ENCODE results near the gene MACROH2A1.

MACROH2A1 gene

GRCh38 chr5:135318924-135319323 lies 80.1 kb downstream of the MACROH2A1 start:
- DNase-seq (ENCODE audit: low read depth, low spot score) = no peak

- no peak for DNase-seq (ENCODE audit: low read depth, low spot score)
Measured at GRCh38 chr5:135318037-135318436, 81.0 kb downstream of the MACROH2A1 start.

GRCh38 chr5:135317286-135317685 lies 81.7 kb downstream of the MACROH2A1 start:
- DNase-seq (ENCODE audit: low read depth, low spot score) = no peak

GRCh38 chr5:135315386-135315785 lies 83.6 kb downstream of the MACROH2A1 start:
- no peak for DNase-seq (ENCODE audit: low read depth, low spot score)

GRCh38 chr5:135313946-135314345 lies 85.1 kb downstream of the MACROH2A1 start:
- DNase-seq (ENCODE audit: low read depth, low spot score) = no peak

- no peak for DNase-seq (ENCODE audit: low read depth, low spot score)
Measured at GRCh38 chr5:135313405-135313804, 85.6 kb downstream of the MACROH2A1 start.

- no peak for DNase-seq (ENCODE audit: low read depth, low spot score)
Measured at GRCh38 chr5:135312255-135312935, 86.6 kb downstream of the MACROH2A1 start.

GRCh38 chr5:135310328-135310989 lies 88.6 kb downstream of the MACROH2A1 start:
- no peak for DNase-seq (ENCODE audit: low read depth, low spot score)

GRCh38 chr5:135309391-135310327 lies 89.4 kb downstream of the MACROH2A1 start:
- no peak for DNase-seq (ENCODE audit: low read depth, low spot score)

GRCh38 chr5:135308752-135309151 lies 90.3 kb downstream of the MACROH2A1 start:
- DNase-seq (ENCODE audit: low read depth, low spot score) = no peak

GRCh38 chr5:135308245-135308644 lies 90.8 kb downstream of the MACROH2A1 start:
- DNase-seq (ENCODE audit: low read depth, low spot score) = no peak

GRCh38 chr5:135307143-135307903 lies 91.7 kb downstream of the MACROH2A1 start:
- DNase-seq (ENCODE audit: low read depth, low spot score) = no peak

- no peak for DNase-seq (ENCODE audit: low read depth, low spot score)
Measured at GRCh38 chr5:135306557-135306956, 92.5 kb downstream of the MACROH2A1 start.

- no peak for DNase-seq (ENCODE audit: low read depth, low spot score)
Measured at GRCh38 chr5:135304352-135305221, 94.4 kb downstream of the MACROH2A1 start.

GRCh38 chr5:135303582-135304173 lies 95.4 kb downstream of the MACROH2A1 start:
- no peak for DNase-seq (ENCODE audit: low read depth, low spot score)

- DNase-seq (ENCODE audit: low read depth, low spot score) = no peak
Measured at GRCh38 chr5:135296900-135297816, 101.9 kb downstream of the MACROH2A1 start.

GRCh38 chr5:135295852-135296251 lies 103.2 kb downstream of the MACROH2A1 start:
- no peak for DNase-seq (ENCODE audit: low read depth, low spot score)

- DNase-seq (ENCODE audit: low read depth, low spot score) = no peak
Measured at GRCh38 chr5:135294793-135295192, 104.2 kb downstream of the MACROH2A1 start.

GRCh38 chr5:135289651-135290050 lies 109.4 kb downstream of the MACROH2A1 start:
- DNase-seq (ENCODE audit: low read depth, low spot score) = no peak

All from activated CD4-positive, CD25-positive, alpha-beta regulatory T cell treated with anti-CD3 and anti-CD28 coated beads, Interleukin-2, amount 50 U/mL, for 16 hours (primary cell).